HCT116 (cell line): ENCODE results near the gene OR2AG1.

Experiments used
- CTCF ChIP-seq, 3 experiments: fragments of 200-600 bp in 1 of 3; sonication (generic) in 1 of 3; IDR thresholded peaks in 2 of 3; conservative IDR thresholded peaks in 1 of 3; 2 replicates each; pipeline ENCODE4 v1.5.1; 2012 to 2017; ENCODE audit warnings: low read depth in 2 of 3, low read length in 2 of 3, antibody characterized with exemption in 1 of 3, borderline replicate concordance in 1 of 3, control low read depth in 1 of 3, mild to moderate bottlenecking in 1 of 3, mixed read lengths in 1 of 3, mixed run types in 1 of 3, moderate library complexity in 1 of 3; ENCODE audit not compliant: insufficient read depth in 1 of 3
- MAX ChIP-seq: IDR thresholded peaks from 2 replicates; pipeline ENCODE4 v1.6.1; 2012
- POLR2A ChIP-seq: IDR thresholded peaks from 2 replicates; pipeline ENCODE4 v1.7.0; 2011; ENCODE audit warnings: borderline replicate concordance; ENCODE audit not compliant: insufficient read depth, insufficient read length; ENCODE audit errors: extremely low read depth
- YY1 ChIP-seq: IDR thresholded peaks from 2 replicates; pipeline ENCODE4 v1.6.1; 2011; ENCODE audit warnings: low read length, low read depth, moderate library complexity, mild to moderate bottlenecking; ENCODE audit not compliant: insufficient replicate concordance; ENCODE audit errors: extremely low read depth

- TF ChIP-seq CTCF (IDR thresholded peaks at IDR 0.05 in 2 of 3, conservative IDR thresholded peaks at IDR 0.05 in 1 of 3; ENCODE audit: borderline replicate concordance in 1 of 3, insufficient read depth in 1 of 3, low read depth in 2 of 3, low read length in 2 of 3), result no peak
- TF ChIP-seq MAX, result no peak
- TF ChIP-seq POLR2A, result no peak
- TF ChIP-seq YY1, result no peak
These were observed at the start of gene OR2AG1 for GRCh38 chr11:6782720-6783119.
